ENCODE results near the gene CGN. TPM values are rescaled to one million over a fixed set of nuclear protein-coding genes. Genes with fewer than 3 reads are reported as not detected.
A peak's percentile ranks its signal among the peaks of the same experiment; 100 is the strongest.
"Not testable (repeated sequence)": the region's sequence is repeated elsewhere in the genome, so short reads cannot be mapped to it uniquely, and the experiment has no call there.

The CGN gene
- total RNA-seq, 1 experiment from 2014 or later = 0.34 TPM

- no peak for DNase-seq (ENCODE audit: low read depth)
These were observed 9.0 kb upstream of the CGN start for GRCh38 chr1:151502035-151502700.

GRCh38 chr1:151502859-151503780 lies 8.1 kb upstream of the CGN start:
- no peak for DNase-seq (ENCODE audit: low read depth)

DNA sequence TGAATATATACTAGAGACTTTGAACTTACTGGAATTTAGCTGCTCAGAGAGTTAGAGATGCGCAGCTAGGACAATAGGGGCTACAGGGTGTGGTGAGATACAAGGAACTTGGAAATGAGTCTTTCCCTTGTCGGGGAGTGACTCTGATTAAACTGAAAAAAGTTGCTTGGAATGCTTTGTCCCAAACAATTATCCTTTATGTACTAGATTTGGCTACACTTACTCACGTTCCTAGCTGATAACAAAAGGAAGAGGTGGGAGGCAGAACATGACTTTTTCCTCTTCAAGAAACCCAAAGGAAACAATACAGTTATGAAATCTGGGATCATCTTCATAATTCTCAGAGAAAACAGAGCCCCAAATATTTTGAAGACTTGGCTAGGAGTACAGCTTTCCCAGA lies 6.9 kb upstream of the CGN start:
- no peak for DNase-seq (ENCODE audit: low read depth)

GRCh38 chr1:151504759-151505158 lies 6.4 kb upstream of the CGN start:
- DNase-seq (ENCODE audit: low read depth) = no peak

- peak; percentile 26 for DNase-seq (ENCODE audit: low read depth)
These were observed 2.4 kb upstream of the CGN start for GRCh38 chr1:151508833-151509232.

- no peak for DNase-seq (ENCODE audit: low read depth)
These were observed 1.7 kb upstream of the CGN start for GRCh38 chr1:151509350-151510019.

DNA sequence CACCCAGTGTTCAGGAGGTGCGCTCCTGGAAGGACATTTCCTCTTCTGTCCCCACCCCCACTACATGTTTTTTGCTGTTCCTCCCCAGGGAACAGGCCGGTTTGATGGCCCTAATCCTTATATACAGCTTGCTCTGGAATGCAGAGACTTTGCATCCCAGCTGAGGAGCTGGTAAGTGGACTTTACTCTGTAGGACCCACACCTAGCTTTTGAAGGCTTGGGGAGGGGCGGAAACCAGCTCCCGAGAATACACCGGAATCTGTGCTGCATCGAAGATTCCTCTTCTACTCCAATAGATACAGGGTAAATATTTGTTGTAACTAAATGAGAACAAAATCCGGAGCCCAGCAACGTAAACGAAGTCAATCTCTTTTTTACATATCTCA lies 1.2 kb upstream of the CGN start:
- DNase-seq (ENCODE audit: low read depth) = no peak

DNA sequence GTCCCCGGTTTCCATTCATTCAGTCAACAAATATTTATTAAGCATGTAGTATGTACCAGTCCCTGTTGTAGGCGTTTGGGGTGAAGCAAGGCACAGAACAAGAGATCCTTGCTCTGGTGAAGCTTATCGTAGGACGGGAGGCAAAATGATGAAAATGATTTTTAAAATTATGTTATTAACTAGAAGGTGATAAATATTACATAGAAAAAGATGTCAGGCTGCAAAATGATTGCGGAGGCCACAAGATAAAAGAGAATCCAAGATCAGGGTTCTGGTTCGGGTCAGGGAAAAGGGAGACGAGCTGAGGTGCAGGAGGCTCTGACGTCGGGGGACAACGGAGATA lies 602 bp upstream of the CGN start:
- DNase-seq (ENCODE audit: low read depth) = no peak

GRCh38 chr1:151511636-151512215 lies 539 bp downstream of the CGN start:
- DNase-seq (ENCODE audit: low read depth) = no peak

DNA sequence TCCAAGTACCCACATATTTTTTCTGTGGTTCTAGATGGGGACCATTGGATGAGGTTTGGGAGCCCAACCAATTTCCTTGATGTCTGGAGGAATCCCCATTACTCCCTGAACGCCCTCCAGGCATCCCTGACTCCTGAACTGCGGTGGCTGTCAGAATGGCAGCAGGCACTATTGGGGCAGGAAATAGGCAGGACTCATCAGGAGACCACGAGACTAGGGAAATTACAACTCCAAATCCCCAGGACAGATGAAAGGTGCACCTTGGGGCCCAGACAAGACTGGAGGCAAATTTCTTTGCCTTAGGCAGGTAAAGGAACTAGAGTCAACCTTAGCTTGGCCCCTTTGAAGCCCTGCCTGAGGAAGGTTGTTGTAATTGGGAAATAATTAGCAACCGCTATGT lies 1.1 kb downstream of the CGN start:
- no peak for DNase-seq (ENCODE audit: low read depth)

- no peak for DNase-seq (ENCODE audit: low read depth)
These were observed 1.8 kb downstream of the CGN start for GRCh38 chr1:151512801-151513625.

- no peak for DNase-seq (ENCODE audit: low read depth)
These were observed 2.5 kb downstream of the CGN start for GRCh38 chr1:151513626-151514121.

GRCh38 chr1:151514366-151514765 lies 3.2 kb downstream of the CGN start:
- DNase-seq (ENCODE audit: low read depth) = no peak

DNA sequence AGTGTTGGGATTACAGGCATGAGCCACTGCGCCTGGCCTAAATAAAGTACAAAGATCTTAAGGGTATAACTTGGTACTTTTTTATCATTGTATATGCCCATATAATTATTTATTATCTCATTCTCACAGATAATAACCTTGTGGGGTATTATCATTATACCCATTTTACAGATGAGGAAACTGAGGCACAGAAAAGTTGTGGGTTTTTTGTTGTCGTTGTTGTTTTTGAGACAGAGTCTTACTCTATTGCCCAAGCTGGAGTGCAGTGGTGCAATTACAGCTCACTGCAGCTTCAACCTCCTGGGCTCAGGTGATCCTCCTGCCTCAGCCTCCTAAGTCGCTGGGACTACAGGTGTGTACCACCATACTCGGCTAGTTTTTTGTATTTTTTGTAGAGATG lies 4.1 kb downstream of the CGN start:
- DNase-seq (ENCODE audit: low read depth) = no peak

DNA sequence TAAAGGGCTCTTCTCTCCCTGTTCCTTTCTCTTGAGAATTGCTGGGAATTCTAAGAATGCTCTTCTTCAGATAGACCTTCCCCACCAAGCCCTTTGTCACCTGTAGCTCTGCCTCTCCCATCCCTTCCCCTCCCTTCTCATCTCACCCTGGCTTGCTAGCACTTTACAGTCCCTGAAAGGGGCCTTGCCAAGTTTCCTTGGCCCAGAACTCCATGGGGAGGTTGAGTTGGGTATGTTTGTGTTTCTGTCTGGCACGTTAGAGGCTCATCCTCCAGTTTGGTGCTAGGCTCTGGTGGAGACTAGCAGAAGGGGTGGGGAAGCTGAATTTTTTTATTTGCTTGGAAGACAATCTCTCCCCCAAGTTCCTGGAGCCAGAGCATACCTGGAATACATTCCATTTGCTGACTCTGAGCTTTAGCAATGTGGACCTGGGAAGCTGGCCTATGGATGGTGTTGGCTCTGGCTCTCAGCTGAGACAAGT lies 4.9 kb downstream of the CGN start:
- no peak for DNase-seq (ENCODE audit: low read depth)

- no peak for DNase-seq (ENCODE audit: low read depth)
These were observed 7.2 kb downstream of the CGN start for GRCh38 chr1:151518431-151518830.

- no peak for DNase-seq (ENCODE audit: low read depth)
These were observed 7.7 kb downstream of the CGN start for GRCh38 chr1:151518936-151519335.

DNA sequence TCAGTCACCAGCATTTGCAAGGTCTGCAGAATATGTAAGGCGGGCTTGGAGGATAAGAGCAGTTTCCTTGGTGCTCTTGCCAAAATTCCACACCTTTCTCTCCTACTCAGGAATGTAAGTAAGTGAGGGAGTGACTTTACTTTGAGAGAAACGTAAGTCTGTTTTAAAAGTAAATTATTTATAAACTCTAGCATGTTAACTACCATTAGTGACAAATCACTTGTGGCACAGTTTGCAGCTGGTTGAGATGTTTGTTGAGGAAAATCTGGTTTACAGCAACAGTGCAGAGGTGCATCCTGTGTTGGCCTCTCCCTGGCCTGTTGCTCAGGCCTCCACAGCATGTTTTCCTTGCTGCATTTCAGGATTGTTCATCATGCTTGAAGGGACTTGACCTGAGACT lies 8.5 kb downstream of the CGN start:
- DNase-seq (ENCODE audit: low read depth) = no peak

GRCh38 chr1:151520359-151520758 lies 9.2 kb downstream of the CGN start:
- DNase-seq (ENCODE audit: low read depth) = no peak

GRCh38 chr1:151522427-151522826 lies 11.2 kb downstream of the CGN start:
- not testable (repeated sequence) for DNase-seq (ENCODE audit: low read depth)

GRCh38 chr1:151523326-151523725 lies 12.1 kb downstream of the CGN start:
- no peak for DNase-seq (ENCODE audit: low read depth)

Measured in LHCN-M2 (cell line).